Bronchial epithelial cell (primary cell): ENCODE data around the gene DDRGK1. TPM values are rescaled to one million over a fixed set of nuclear protein-coding genes. Genes with fewer than 3 reads are reported as not detected.
A peak's percentile ranks its signal among the peaks of the same experiment; 100 is the strongest.

Experiments used
- DNase-seq: peaks from one replicate; pipeline ENCODE4 v3.0.0-alpha.2; 2010; ENCODE audit warnings: low read depth
- FAIRE-seq: peaks from 2 replicates; lab custom pipeline; 2011; peaks lifted over from hg19 to GRCh38; lab: Jason Lieb, UNC
- H3K27me3 ChIP-seq: 2 replicates; pipeline ENCODE4 v1.5.1; 2011; ENCODE audit warnings: low read length; ENCODE audit not compliant: control insufficient read depth, insufficient read depth
- H3K36me3 ChIP-seq: 2 replicates; pipeline ENCODE4 v1.5.1; 2011; ENCODE audit warnings: low read length; ENCODE audit not compliant: control insufficient read depth, insufficient read depth
- H3K4me3 ChIP-seq: 2 replicates; pipeline ENCODE4 v1.5.1; 2011; ENCODE audit warnings: mild to moderate bottlenecking, low read depth, low read length, control low read depth
- total RNA-seq: library from RNA; depleted of rRNA; stranded (reverse); fragments of >200 nt; gene quantifications from 2 replicates; pipeline ENCODE4 v1.2.1, GENCODE V29; 2014
- TF ChIP-seq, protein P1 (sequence below): IDR thresholded peaks from 2 replicates; pipeline ENCODE4 v1.5.1; 2011; ENCODE audit warnings: mild to moderate bottlenecking, moderate library complexity, low read length, control low read depth, inconsistent platforms; ENCODE audit not compliant: insufficient read depth, severe bottlenecking

DDRGK1 gene
- total RNA-seq, 1 donor from 2014 or later: 72.7 TPM

DNA sequence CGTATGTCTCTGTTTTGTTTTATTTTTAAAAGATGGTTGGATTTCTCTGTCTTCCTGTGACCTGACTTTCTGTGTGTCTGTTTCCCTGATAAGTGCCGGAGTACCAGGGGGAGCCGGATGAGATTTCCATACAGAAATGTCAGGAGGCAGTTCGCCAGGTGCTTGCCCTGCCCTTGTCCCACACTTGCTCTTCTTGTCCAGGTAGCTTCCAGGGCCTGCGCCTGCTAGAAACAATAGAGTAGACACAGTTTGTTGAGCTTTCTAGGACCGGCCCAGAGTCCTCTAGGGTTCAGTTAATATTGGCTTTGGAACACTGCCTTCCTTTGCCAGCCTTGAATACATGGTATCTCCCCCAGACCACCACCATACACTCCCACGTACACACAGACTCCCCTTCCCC lies 8.7 kb upstream of the DDRGK1 start:
- Histone ChIP-seq H3K27me3 (no peaks in the 10 kb centered on the region), H3K4me3 (no peak overlapping the region), H3K36me3 (peaks cover 17% of the 10 kb centered on the region)
- FAIRE-seq: no peak
- DNase-seq: no peak
- TF ChIP-seq, protein P1, sequence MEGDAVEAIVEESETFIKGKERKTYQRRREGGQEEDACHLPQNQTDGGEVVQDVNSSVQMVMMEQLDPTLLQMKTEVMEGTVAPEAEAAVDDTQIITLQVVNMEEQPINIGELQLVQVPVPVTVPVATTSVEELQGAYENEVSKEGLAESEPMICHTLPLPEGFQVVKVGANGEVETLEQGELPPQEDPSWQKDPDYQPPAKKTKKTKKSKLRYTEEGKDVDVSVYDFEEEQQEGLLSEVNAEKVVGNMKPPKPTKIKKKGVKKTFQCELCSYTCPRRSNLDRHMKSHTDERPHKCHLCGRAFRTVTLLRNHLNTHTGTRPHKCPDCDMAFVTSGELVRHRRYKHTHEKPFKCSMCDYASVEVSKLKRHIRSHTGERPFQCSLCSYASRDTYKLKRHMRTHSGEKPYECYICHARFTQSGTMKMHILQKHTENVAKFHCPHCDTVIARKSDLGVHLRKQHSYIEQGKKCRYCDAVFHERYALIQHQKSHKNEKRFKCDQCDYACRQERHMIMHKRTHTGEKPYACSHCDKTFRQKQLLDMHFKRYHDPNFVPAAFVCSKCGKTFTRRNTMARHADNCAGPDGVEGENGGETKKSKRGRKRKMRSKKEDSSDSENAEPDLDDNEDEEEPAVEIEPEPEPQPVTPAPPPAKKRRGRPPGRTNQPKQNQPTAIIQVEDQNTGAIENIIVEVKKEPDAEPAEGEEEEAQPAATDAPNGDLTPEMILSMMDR: no peak

DNA sequence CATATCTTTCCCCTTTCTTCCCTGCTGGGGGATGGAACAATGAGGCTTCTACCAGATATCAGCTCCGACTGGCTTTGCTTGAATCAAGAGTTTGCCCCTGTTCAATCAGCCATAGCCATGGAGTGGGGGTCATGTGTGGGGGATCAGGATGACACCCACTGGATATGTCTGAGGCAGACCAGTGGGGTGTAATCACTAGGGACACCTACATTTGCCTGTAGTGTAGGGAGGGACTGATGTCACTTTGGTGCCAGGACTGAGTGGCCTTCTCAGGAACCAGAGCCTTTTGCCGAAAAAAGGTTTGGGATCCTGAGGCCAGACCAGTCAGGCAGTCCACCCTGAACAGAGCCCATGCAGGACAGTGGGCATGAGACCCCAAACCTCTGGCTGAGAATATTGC lies 5.9 kb upstream of the DDRGK1 start:
- DNase-seq: no peak
- no peak for FAIRE-seq
- peak overlapping the region; percentile 83 for H3K4me3 ChIP-seq
- TF ChIP-seq, protein P1: no peak
- H3K36me3 ChIP-seq: peaks cover 15% of the 10 kb centered on the region
- H3K27me3 ChIP-seq: no peaks in the 10 kb centered on the region

DNA sequence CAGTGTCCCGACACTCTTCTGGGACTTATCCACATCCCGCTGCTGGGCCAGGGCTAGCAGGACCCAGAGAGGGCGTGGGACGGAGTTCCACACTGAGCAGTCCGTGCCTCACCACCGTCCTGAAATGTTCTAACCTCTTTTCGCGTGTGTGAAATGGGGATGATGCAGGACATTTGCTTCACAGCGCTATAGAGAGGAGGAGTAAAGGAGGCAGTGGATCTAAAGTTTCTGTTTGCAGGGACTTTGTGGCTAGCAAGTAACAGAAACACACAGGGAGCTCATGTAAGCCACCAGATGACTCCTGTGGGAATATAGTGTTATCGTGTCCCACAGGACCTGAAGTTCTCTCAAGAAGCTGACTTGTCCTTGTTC lies 5.5 kb upstream of the DDRGK1 start:
- DNase-seq: peak; percentile 5
- FAIRE-seq: no peak

DNA sequence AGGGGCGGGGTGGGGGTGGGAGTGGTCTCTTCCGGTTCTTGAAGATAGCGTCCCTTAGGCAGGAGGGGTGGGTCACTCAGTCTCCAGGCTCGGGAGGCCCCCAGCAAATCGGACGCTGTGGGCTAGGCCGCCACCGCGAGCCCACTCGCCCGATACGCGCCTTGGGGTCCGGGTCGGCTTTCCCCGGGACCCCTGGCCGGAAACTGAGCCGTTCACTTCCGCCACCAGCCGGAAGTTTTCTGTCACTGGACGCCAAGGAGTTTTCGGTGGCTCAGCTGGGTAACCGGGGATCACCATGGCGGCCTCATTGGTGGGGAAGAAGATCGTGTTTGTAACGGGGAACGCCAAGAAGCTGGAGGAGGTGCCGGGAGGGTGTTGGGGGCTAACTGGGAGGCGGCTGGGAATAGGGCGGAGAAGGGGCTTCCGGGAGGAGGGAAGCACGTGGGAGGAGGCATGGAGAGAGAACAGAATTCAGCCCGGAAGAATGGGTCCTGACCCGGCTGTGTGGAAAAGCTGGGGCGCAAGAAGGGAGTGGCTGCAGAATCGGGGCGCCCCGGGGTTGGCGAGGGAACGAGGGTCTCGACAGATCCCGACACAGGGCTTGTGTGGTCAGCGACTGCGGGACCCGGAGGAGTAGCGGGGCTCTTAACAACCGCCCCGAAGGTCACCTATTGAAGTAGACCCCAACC lies 4.9 kb upstream of the DDRGK1 start, which contains the start of gene ITPA:
ITPA (plus strand) TSS at position 242 of the 689 bp plus-strand sequence; CDS start at position 296, 54 bp downstream.
- TF ChIP-seq, protein P1: peak; percentile 3
- peaks cover 10% of the 10 kb centered on the region for H3K36me3 ChIP-seq
- H3K27me3 ChIP-seq: no peaks in the 10 kb centered on the region
- H3K4me3 ChIP-seq: peak within 1 kb of the TSS; percentile 83
- FAIRE-seq: no peak
- peak; percentile 20 for DNase-seq

More for the DNA sequence above, 5.5 kb upstream of the DDRGK1 start:
- TF ChIP-seq, protein P1: no peak
- Histone ChIP-seq H3K36me3 (peaks cover 11% of the 10 kb centered on the region), H3K4me3 (peak overlapping the region; percentile 83), H3K27me3 (no peaks in the 10 kb centered on the region)

DNA sequence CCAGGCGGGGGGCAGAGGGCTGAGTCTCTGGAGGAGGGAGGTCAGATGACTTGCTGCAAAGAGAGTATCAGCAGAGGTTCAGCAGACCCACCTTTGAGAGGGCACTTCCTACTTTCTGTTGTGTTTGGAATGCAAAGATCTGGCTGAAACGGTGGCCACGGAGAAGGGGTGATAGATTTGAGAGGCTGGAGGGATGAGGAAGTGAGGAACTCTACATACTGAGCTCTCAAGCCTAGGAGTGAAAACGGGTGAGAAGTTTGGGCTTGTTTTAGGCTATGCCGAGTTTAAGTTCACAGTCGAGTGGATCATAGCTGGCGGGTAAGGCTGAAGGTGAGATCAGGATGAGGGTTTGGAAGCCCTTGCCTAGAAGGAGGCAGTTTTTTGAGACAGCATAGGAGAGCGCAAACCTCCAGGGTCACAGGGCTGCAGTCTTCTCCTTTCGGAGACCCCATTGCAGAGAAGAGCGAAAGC lies 4.3 kb upstream of the DDRGK1 start:
- DNase-seq (no peak), FAIRE-seq (no peak)
- H3K4me3 ChIP-seq: peak overlapping the region; percentile 83
- no peaks in the 10 kb centered on the region for H3K27me3 ChIP-seq
- H3K36me3 ChIP-seq: peaks cover 7% of the 10 kb centered on the region
- TF ChIP-seq, protein P1: no peak
